Left lung (tissue), 10 donors: Measurements from ENCODE around the gene DLEC1. TPM values are rescaled to one million over a fixed set of nuclear protein-coding genes. Genes with fewer than 3 reads are reported as not detected.
A peak's percentile ranks its signal among the peaks of the same experiment; 100 is the strongest.

Experiments
- ATAC-seq: fragments of 200-7000 bp; cut with Tn5 transposase; one replicate; pipeline ENCODE4 v1.9.1; 2020; ENCODE audit warnings: moderate library complexity
- DNase-seq, 4 donors: peaks; one replicate each; pipeline ENCODE4 v3.0.0-alpha.2; 2013 to 2020
- H3K27ac ChIP-seq, 2 donors: fragments of 200-600 bp; sonication (generic) in 1 of 2; one replicate each; pipeline versions ENCODE4 v1.5.0 to v1.8.0; 2020 to 2021
- H3K27me3 ChIP-seq, 2 donors: fragments of 200-600 bp; sonication (generic) in 1 of 2; one replicate each; pipeline versions ENCODE4 v1.5.0 to v1.8.0; 2020 to 2021
- H3K36me3 ChIP-seq, 2 donors: fragments of 200-600 bp; sonication (generic) in 1 of 2; one replicate each; pipeline versions ENCODE4 v1.5.0 to v1.8.0; 2020 to 2021
- H3K4me1 ChIP-seq, 2 donors: fragments of 200-600 bp; one replicate each; pipeline ENCODE4 v1.8.0; 2021
- H3K4me3 ChIP-seq, 2 donors: fragments of 200-600 bp; sonication (generic) in 1 of 2; one replicate each; pipeline versions ENCODE4 v1.5.0 to v1.8.0; 2020 to 2021; ENCODE audit warnings: mild to moderate bottlenecking in 1 of 2
- H3K9me3 ChIP-seq, 2 donors: fragments of 200-600 bp; sonication (generic) in 1 of 2; one replicate each; pipeline versions ENCODE4 v1.5.0 to v1.8.0; 2020 to 2021
- CTCF ChIP-seq, 2 donors: fragments of 200-600 bp; sonication (generic) in 1 of 2; IDR thresholded peaks; one replicate each; pipeline versions ENCODE4 v1.5.0 to v1.8.0; 2021; ENCODE audit warnings: antibody characterized with exemption in 2 of 2
- intact Hi-C, 2 donors: fragments of 100-400 bp; cut with DNase I; formaldehyde crosslinking; loops; one replicate each; pipeline versions ENCODE4 v1.11.2 to v1.14.2; 2022
- polyA plus RNA-seq, 6 donors: library from polyadenylated mRNA; unstranded; fragments of 120-200 nt; gene quantifications; one replicate each; pipeline ENCODE4 v1.2.1, GENCODE V29; 2013; ENCODE audit not compliant: insufficient read length in 6 of 6
- total RNA-seq, 2 donors: library from RNA; stranded (reverse); fragmentation: NEBNext Ultra II Directional; extraction: Animal tissue kit (Norgen Biotek cat#: 25700); gene quantifications; one replicate each; pipeline ENCODE4 v1.2.1, GENCODE V29; 2021
- donor health status: DM: no; HTN: yes; CAD: no.
- donor health status: DM: no; HTN: no; CAD: no.

Gene DLEC1
- total and polyA plus RNA-seq, 8 donors, result 2.8 to 10.5 (median 6.1) TPM

GRCh38 chr3:38102444-38102814 lies 63.4 kb downstream of the DLEC1 start:
- H3K27ac ChIP-seq, result peak overlapping the region in 1 of 2 donors; percentile 84
- no peak for TF ChIP-seq CTCF (IDR thresholded peaks at IDR 0.05)
- H3K9me3 ChIP-seq, result peaks cover 0 to 5% of the 10 kb centered on the region in 2 donors
- peak; percentile 75 for ATAC-seq
- peaks cover 0 to 28% of the 10 kb centered on the region in 2 donors for H3K4me1 ChIP-seq
- H3K27me3 ChIP-seq, result no peaks in the 10 kb centered on the region
- intact Hi-C loops, result no loop called here
- DNase-seq, result no peak
- no peaks in the 10 kb centered on the region for H3K36me3 ChIP-seq
- no peak overlapping the region for H3K4me3 ChIP-seq

GRCh38 chr3:38105525-38105924 lies 66.5 kb downstream of the DLEC1 start:
- H3K9me3 ChIP-seq, result peaks cover 0 to 5% of the 10 kb centered on the region in 2 donors
- intact Hi-C loops, result no loop called here

GRCh38 chr3:38107911-38108648 lies 69.1 kb downstream of the DLEC1 start:
- no peak for DNase-seq
- intact Hi-C loops, result no loop called here
- ATAC-seq, result no peak
- no peaks in the 10 kb centered on the region for H3K27me3 ChIP-seq
- peaks cover 0 to 5% of the 10 kb centered on the region in 2 donors for H3K9me3 ChIP-seq
- peaks cover 0 to 35% of the 10 kb centered on the region in 2 donors for H3K4me1 ChIP-seq
- H3K36me3 ChIP-seq, result no peaks in the 10 kb centered on the region
- peak overlapping the region in 1 of 2 donors; percentile 71 for H3K27ac ChIP-seq
- no peak overlapping the region for H3K4me3 ChIP-seq
- TF ChIP-seq CTCF (IDR thresholded peaks at IDR 0.05), result no peak

More at GRCh38 chr3:38105525-38105924, 66.5 kb downstream of the DLEC1 start:
- DNase-seq, result no peak
- H3K4me3 ChIP-seq, result no peak overlapping the region
- peaks cover 0 to 49% of the 10 kb centered on the region in 2 donors for H3K4me1 ChIP-seq
- H3K36me3 ChIP-seq, result no peaks in the 10 kb centered on the region
- no peaks in the 10 kb centered on the region for H3K27me3 ChIP-seq
- no peak overlapping the region for H3K27ac ChIP-seq
- no peak for ATAC-seq
- no peak for TF ChIP-seq CTCF (IDR thresholded peaks at IDR 0.05)

- peak overlapping the region in 1 of 2 donors; percentile 71 for H3K27ac ChIP-seq
- DNase-seq, result no peak
- peaks cover 0 to 5% of the 10 kb centered on the region in 2 donors for H3K9me3 ChIP-seq
- H3K36me3 ChIP-seq, result no peaks in the 10 kb centered on the region
- H3K4me1 ChIP-seq, result peaks cover 0 to 28% of the 10 kb centered on the region in 2 donors
- peak in 1 of 2 donors; percentile 17 for TF ChIP-seq CTCF (IDR thresholded peaks at IDR 0.05)
- H3K4me3 ChIP-seq, result no peak overlapping the region
- H3K27me3 ChIP-seq, result no peaks in the 10 kb centered on the region
- no peak for ATAC-seq
- intact Hi-C loops, result no loop called here
Observed at GRCh38 chr3:38108649-38109579, 69.9 kb downstream of the DLEC1 start.
